Measurements from ENCODE around the gene B3GAT1.

Gene B3GAT1

DNA sequence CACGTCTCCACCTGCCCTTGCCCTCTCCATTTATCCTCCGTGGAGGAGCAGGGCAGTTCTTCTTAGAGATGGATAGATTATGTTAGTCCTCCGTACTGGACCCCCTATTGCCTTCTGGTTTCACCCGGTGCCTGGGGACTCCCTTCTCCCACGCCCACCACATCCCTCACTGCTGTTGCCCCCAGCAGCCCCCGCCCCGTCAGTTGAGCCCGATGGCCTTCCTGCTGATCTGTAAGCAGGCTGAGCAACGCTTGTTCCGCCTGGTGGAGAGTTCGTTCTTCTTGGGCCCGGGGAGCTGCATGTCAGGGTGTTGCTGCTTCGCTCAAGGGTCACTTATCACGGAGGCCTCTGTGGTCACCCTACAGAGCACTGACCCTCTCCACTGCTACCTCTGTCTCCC, 34.2 kb downstream of the B3GAT1 start:
- TF ChIP-seq, protein P1, sequence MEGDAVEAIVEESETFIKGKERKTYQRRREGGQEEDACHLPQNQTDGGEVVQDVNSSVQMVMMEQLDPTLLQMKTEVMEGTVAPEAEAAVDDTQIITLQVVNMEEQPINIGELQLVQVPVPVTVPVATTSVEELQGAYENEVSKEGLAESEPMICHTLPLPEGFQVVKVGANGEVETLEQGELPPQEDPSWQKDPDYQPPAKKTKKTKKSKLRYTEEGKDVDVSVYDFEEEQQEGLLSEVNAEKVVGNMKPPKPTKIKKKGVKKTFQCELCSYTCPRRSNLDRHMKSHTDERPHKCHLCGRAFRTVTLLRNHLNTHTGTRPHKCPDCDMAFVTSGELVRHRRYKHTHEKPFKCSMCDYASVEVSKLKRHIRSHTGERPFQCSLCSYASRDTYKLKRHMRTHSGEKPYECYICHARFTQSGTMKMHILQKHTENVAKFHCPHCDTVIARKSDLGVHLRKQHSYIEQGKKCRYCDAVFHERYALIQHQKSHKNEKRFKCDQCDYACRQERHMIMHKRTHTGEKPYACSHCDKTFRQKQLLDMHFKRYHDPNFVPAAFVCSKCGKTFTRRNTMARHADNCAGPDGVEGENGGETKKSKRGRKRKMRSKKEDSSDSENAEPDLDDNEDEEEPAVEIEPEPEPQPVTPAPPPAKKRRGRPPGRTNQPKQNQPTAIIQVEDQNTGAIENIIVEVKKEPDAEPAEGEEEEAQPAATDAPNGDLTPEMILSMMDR (IDR thresholded peaks at IDR 0.05; ENCODE audit: borderline replicate concordance, insufficient read depth, low read depth, low read length): no peak
- H3K4me3 ChIP-seq (ENCODE audit: low read depth, low read length): no peak overlapping the region

GRCh38 chr11:134376150-134376921, 35.7 kb downstream of the B3GAT1 start:
- TF ChIP-seq, protein P1 (IDR thresholded peaks at IDR 0.05; ENCODE audit: borderline replicate concordance, insufficient read depth, low read depth, low read length): no peak
- H3K4me3 ChIP-seq (ENCODE audit: low read depth, low read length): no peak overlapping the region

- TF ChIP-seq, protein P1 (IDR thresholded peaks at IDR 0.05; ENCODE audit: borderline replicate concordance, insufficient read depth, low read depth, low read length): no peak
- no peak overlapping the region for H3K4me3 ChIP-seq (ENCODE audit: low read depth, low read length)
Measured at GRCh38 chr11:134374891-134375550, 37.0 kb downstream of the B3GAT1 start.

GRCh38 chr11:134374171-134374570, 37.9 kb downstream of the B3GAT1 start:
- TF ChIP-seq, protein P1 (IDR thresholded peaks at IDR 0.05; ENCODE audit: borderline replicate concordance, insufficient read depth, low read depth, low read length): no peak
- no peak overlapping the region for H3K4me3 ChIP-seq (ENCODE audit: low read depth, low read length)

GRCh38 chr11:134373591-134374052, 38.4 kb downstream of the B3GAT1 start:
- H3K4me3 ChIP-seq (ENCODE audit: low read depth, low read length): no peak overlapping the region
- TF ChIP-seq, protein P1 (IDR thresholded peaks at IDR 0.05; ENCODE audit: borderline replicate concordance, insufficient read depth, low read depth, low read length): no peak

GRCh38 chr11:134372961-134373360, 39.1 kb downstream of the B3GAT1 start:
- TF ChIP-seq, protein P1 (IDR thresholded peaks at IDR 0.05; ENCODE audit: borderline replicate concordance, insufficient read depth, low read depth, low read length): no peak
- H3K4me3 ChIP-seq (ENCODE audit: low read depth, low read length): no peak overlapping the region

- TF ChIP-seq, protein P1 (IDR thresholded peaks at IDR 0.05; ENCODE audit: borderline replicate concordance, insufficient read depth, low read depth, low read length): no peak
- H3K4me3 ChIP-seq (ENCODE audit: low read depth, low read length): no peak overlapping the region
Measured at GRCh38 chr11:134372536-134372935, 39.5 kb downstream of the B3GAT1 start.
